T-cell (primary cell): Measurements from ENCODE around the gene AFDN. TPM values are rescaled to one million over a fixed set of nuclear protein-coding genes. Genes with fewer than 3 reads are reported as not detected.

Experiments
- total RNA-seq, 35 experiments: library from RNA in 6 of 35; stranded (reverse) in 6 of 35; fragments of 120-200 nt in 1 of 35; gene quantifications; one replicate each; pipeline versions ENCODE4 v1.2.1 to v1.2.4 and lab custom pipeline; 2013 to 2026

The AFDN gene
- total RNA-seq, 5 donors from 2014 or later (not counting 1 experiment from before 2014, with no cell fraction given), result 10.6 to 30.3 (median 20.7) TPM

Other genes starting within 250 kb of the AFDN start
- not detected for gene KIF25, start 170.8 kb downstream of the AFDN start, total RNA-seq